ENCODE measurements around the gene ATP5IF1. TPM values are rescaled to one million over a fixed set of nuclear protein-coding genes. Genes with fewer than 3 reads are reported as not detected.

Gene ATP5IF1
- total and polyA plus RNA-seq, 2 of the 13 experiments (the other 11 are each of a cell fraction or from before 2014, with no cell fraction given), result 97.7 to 131 TPM

DNA sequence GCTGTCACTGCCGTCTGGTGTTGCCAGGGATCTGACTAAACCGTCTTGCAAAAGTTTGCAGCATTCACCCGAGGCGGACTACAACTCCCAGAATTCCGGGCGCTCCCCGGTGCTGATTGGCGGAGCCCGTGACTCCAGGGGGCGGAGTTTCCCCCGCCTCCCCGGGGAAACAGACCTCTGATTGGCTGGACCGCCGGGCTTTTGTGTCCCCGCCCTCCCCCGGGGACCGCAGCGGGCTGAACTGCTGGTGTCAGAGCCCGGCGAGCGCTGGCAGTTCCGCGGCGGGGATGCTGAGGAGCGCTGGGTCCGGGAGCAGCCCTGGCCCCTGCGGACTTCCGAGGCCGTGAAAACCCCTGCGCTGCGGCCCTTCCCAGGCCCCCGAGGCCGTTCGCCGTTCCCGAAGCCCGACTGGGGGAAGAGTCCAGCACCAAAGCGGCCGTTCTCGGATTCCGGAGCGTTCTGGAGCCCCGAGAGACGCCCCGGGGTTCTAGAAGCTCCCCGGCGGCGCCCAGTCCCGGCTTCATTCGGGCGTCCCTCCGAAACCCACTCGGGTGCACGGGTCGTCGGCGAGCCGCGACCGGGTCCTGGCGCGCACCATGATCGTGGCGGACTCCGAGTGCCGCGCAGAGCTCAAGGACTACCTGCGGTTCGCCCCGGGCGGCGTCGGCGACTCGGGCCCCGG, 23.5 kb downstream of the ATP5IF1 start, which contains the start of gene SESN2 (continued):
- no peak for TF ChIP-seq ZNF775 (CRISPR knock-in tag; IDR thresholded peaks at IDR 0.05; ENCODE audit: borderline replicate concordance)
- no peak for TF ChIP-seq ADNP (CRISPR knock-in tag; IDR thresholded peaks at IDR 0.05)
- TF ChIP-seq, protein P1, sequence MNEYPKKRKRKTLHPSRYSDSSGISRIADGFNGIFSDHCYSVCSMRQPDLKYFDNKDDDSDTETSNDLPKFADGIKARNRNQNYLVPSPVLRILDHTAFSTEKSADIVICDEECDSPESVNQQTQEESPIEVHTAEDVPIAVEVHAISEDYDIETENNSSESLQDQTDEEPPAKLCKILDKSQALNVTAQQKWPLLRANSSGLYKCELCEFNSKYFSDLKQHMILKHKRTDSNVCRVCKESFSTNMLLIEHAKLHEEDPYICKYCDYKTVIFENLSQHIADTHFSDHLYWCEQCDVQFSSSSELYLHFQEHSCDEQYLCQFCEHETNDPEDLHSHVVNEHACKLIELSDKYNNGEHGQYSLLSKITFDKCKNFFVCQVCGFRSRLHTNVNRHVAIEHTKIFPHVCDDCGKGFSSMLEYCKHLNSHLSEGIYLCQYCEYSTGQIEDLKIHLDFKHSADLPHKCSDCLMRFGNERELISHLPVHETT (CRISPR knock-in tag; conservative IDR thresholded peaks at IDR 0.05), result no peak
- TF ChIP-seq NCOA1 (CRISPR knock-in tag; IDR thresholded peaks at IDR 0.05), result peak; percentile 62; the same call in 1 of the 2 replicates
- no peak for TF ChIP-seq FOXP1 (IDR thresholded peaks at IDR 0.05)
- TF ChIP-seq FOXP1 (CRISPR knock-in tag; IDR thresholded peaks at IDR 0.05), result no peak
- no peak for TF ChIP-seq ZNF572 (CRISPR knock-in tag; IDR thresholded peaks at IDR 0.05)
- no peak for TF ChIP-seq NCOR1 (IDR thresholded peaks at IDR 0.05; ENCODE audit: borderline replicate concordance, low read length)
- TF ChIP-seq ZNF264 (CRISPR knock-in tag; IDR thresholded peaks at IDR 0.05), result 0 out of 2 replicates have a peak, but pooled peaks have one; percentile 46
- no peak for TF ChIP-seq ZNF616 (CRISPR knock-in tag; IDR thresholded peaks at IDR 0.05; ENCODE audit: low read depth)
- no peak for TF ChIP-seq SMARCC2 (IDR thresholded peaks at IDR 0.05)
- TF ChIP-seq, protein P2, sequence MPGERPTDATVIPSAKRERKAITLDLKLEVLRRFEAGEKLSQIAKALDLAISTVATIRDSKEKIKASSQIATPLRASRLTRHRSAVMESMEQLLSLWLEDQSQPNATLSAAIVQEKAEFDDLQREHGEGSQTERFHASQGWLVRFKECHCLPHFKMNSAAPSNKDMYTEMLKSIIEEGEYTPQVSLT (CRISPR knock-in tag; IDR thresholded peaks at IDR 0.05; ENCODE audit: borderline replicate concordance, low read depth), result no peak
- no peak for TF ChIP-seq POGZ (CRISPR knock-in tag; IDR thresholded peaks at IDR 0.05)
- TF ChIP-seq CHD2 (IDR thresholded peaks at IDR 0.05; ENCODE audit: low read depth, low read length), result no peak
- no peak for TF ChIP-seq ARHGAP35 (CRISPR knock-in tag; IDR thresholded peaks at IDR 0.05; ENCODE audit: borderline replicate concordance)
- no peak; the same call in 1 of the 2 replicates for TF ChIP-seq ZNF292 (CRISPR knock-in tag; IDR thresholded peaks at IDR 0.05; ENCODE audit: borderline replicate concordance, low read depth)
- TF ChIP-seq, protein P3, sequence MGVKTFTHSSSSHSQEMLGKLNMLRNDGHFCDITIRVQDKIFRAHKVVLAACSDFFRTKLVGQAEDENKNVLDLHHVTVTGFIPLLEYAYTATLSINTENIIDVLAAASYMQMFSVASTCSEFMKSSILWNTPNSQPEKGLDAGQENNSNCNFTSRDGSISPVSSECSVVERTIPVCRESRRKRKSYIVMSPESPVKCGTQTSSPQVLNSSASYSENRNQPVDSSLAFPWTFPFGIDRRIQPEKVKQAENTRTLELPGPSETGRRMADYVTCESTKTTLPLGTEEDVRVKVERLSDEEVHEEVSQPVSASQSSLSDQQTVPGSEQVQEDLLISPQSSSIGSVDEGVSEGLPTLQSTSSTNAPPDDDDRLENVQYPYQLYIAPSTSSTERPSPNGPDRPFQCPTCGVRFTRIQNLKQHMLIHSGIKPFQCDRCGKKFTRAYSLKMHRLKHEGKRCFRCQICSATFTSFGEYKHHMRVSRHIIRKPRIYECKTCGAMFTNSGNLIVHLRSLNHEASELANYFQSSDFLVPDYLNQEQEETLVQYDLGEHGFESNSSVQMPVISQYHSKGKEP (CRISPR knock-in tag; IDR thresholded peaks at IDR 0.05), result no peak
- TF ChIP-seq, protein P4, sequence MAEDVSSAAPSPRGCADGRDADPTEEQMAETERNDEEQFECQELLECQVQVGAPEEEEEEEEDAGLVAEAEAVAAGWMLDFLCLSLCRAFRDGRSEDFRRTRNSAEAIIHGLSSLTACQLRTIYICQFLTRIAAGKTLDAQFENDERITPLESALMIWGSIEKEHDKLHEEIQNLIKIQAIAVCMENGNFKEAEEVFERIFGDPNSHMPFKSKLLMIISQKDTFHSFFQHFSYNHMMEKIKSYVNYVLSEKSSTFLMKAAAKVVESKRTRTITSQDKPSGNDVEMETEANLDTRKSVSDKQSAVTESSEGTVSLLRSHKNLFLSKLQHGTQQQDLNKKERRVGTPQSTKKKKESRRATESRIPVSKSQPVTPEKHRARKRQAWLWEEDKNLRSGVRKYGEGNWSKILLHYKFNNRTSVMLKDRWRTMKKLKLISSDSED (CRISPR knock-in tag; IDR thresholded peaks at IDR 0.05), result no peak
- no peak for TF ChIP-seq NR2F1 (CRISPR knock-in tag; IDR thresholded peaks at IDR 0.05)
- TF ChIP-seq HNRNPK (IDR thresholded peaks at IDR 0.05; ENCODE audit: low read depth, low read length, poor library complexity, severe bottlenecking), result no peak
- TF ChIP-seq, protein P5, sequence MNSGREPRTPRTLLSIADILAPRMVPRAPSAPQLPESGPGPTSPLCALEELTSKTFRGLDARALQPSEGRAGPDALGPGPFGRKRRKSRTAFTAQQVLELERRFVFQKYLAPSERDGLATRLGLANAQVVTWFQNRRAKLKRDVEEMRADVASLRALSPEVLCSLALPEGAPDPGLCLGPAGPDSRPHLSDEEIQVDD (CRISPR knock-in tag; IDR thresholded peaks at IDR 0.05; ENCODE audit: borderline replicate concordance), result no peak
- TF ChIP-seq ARNTL (CRISPR knock-in tag; IDR thresholded peaks at IDR 0.05), result no peak
- no peak for TF ChIP-seq CC2D1A (CRISPR knock-in tag; IDR thresholded peaks at IDR 0.05)
- TF ChIP-seq ZNF550 (CRISPR knock-in tag; IDR thresholded peaks at IDR 0.05; ENCODE audit: borderline replicate concordance), result no peak
- no peak; the same call in 1 of the 2 replicates for TF ChIP-seq HDAC2 (CRISPR knock-in tag; IDR thresholded peaks at IDR 0.05)
- no peak; the same call in 1 of the 2 replicates for TF ChIP-seq IRF2 (CRISPR knock-in tag; IDR thresholded peaks at IDR 0.05)
- TF ChIP-seq PCBP1 (IDR thresholded peaks at IDR 0.05; ENCODE audit: borderline replicate concordance, low read depth, low read length), result no peak

All from HepG2 (cell line).